Activated CD4-positive, alpha-beta T cell treated with anti-CD3 and anti-CD28 coated beads for 36 hours (primary cell): ENCODE results near the gene ITGB5. TPM values are rescaled to one million over a fixed set of nuclear protein-coding genes. Genes with fewer than 3 reads are reported as not detected.

Experiments
- ATAC-seq: fragments of 200-7000 bp; cut with Tn5 transposase; one replicate; pipeline ENCODE4 v1.10.0; 2021; ENCODE audit warnings: mild to moderate bottlenecking, moderate library complexity
- CTCF ChIA-PET: fragments of 350-600 bp; sonication (Branson Sonifier 250); formaldehyde crosslinking; loops from one replicate; lab custom pipeline; 2021; ENCODE audit warnings: antibody characterized with exemption; lab: Charles Lee
- POLR2A ChIA-PET: fragments of 350-600 bp; sonication (Branson Sonifier 250); formaldehyde crosslinking; loops from one replicate; lab custom pipeline; 2021; ENCODE audit warnings: antibody characterized with exemption, inconsistent platforms; lab: Charles Lee
- DNase-seq: peaks from one replicate; pipeline ENCODE4 v3.0.0-alpha.2; 2020
- H3K27ac Mint-ChIP-seq: one replicate; pipeline ENCODE4 v1.8.0; 2021; ENCODE audit warnings: mixed read lengths
- H3K27me3 Mint-ChIP-seq: one replicate; pipeline ENCODE4 v1.8.0; 2021; ENCODE audit warnings: mixed read lengths
- H3K36me3 Mint-ChIP-seq: one replicate; pipeline ENCODE4 v1.8.0; 2021; ENCODE audit warnings: low read depth, mixed read lengths
- H3K4me1 Mint-ChIP-seq: one replicate; pipeline ENCODE4 v1.8.0; 2021; ENCODE audit warnings: mixed read lengths
- H3K4me3 Mint-ChIP-seq: one replicate; pipeline ENCODE4 v1.8.0; 2021; ENCODE audit warnings: mild to moderate bottlenecking, moderate library complexity, mixed read lengths
- H3K9me3 Mint-ChIP-seq: one replicate; pipeline ENCODE4 v1.8.0; 2021; ENCODE audit warnings: low read depth, mixed read lengths
- intact Hi-C, 2 experiments: fragments of 100-400 bp; cut with DNase I in 1 of 2; cut with micrococcal nuclease in 1 of 2; formaldehyde crosslinking; loops; one replicate each; pipeline versions ENCODE4 v1.14.2 to v1.15.1; 2022 to 2024; cut with DNase I, micrococcal nuclease
- total RNA-seq, 2 experiments: library from RNA; stranded (reverse); gene quantifications; one replicate each; pipeline ENCODE4 v1.2.3, GENCODE V29; 2021

ITGB5 gene
- under 1 TPM; 0.57 to 0.72 TPM for total RNA-seq

- ATAC-seq (peak; percentile 77), DNase-seq (peak; percentile 61)
- intact Hi-C loops: no loop called here
- H3K4me1 Mint-ChIP-seq: no peaks in the 10 kb centered on the region
- H3K9me3 Mint-ChIP-seq: no peaks in the 10 kb centered on the region
- no peaks in the 10 kb centered on the region for H3K36me3 Mint-ChIP-seq
- POLR2A ChIA-PET: no interaction called here
- CTCF ChIA-PET: interaction anchor here (0.7 to 1.5 kb wide), 3 partner anchors 14 to 128 kb away, joined by 3 read pairs; no protein-coding TSS in a partner anchor
- H3K27ac Mint-ChIP-seq: no peak within 1 kb of the TSS
- peaks cover 40% of the 10 kb centered on the region for H3K27me3 Mint-ChIP-seq
- peak within 1 kb of the TSS; percentile 44 for H3K4me3 Mint-ChIP-seq
These were observed at the start of gene ITGB5 for GRCh38 chr3:124887177-124887931. TSS of gene ITGB5 (minus strand) at chr3:124887365. CDS start at chr3:124887000, 365 bp downstream.

GRCh38 chr3:124935794-124936542 lies 48.8 kb upstream of the ITGB5 start:
- H3K36me3 Mint-ChIP-seq: no peaks in the 10 kb centered on the region
- intact Hi-C loops: no loop called here
- ChIA-PET CTCF (interaction anchor here (1.2 to 2.7 kb wide), 2 partner anchors 7 to 35 kb away, joined by 3 to 9 read pairs; no protein-coding TSS in a partner anchor), POLR2A (interaction anchor here (0.7 kb wide), 1 partner anchor 1177 kb away, joined by 3 read pairs; no protein-coding TSS in a partner anchor)
- no peaks in the 10 kb centered on the region for H3K4me1 Mint-ChIP-seq
- no peak for DNase-seq
- H3K9me3 Mint-ChIP-seq: no peaks in the 10 kb centered on the region
- H3K4me3 Mint-ChIP-seq: no peak overlapping the region
- no peak for ATAC-seq
- H3K27ac Mint-ChIP-seq: no peak overlapping the region
- H3K27me3 Mint-ChIP-seq: peaks cover 7% of the 10 kb centered on the region

GRCh38 chr3:124935264-124935663 lies 48.1 kb upstream of the ITGB5 start:
- ChIA-PET CTCF (interaction anchor here (1.4 kb wide), 1 partner anchor 31 kb away, joined by 3 read pairs; no protein-coding TSS in a partner anchor), POLR2A (no interaction called here)
- no peaks in the 10 kb centered on the region for H3K9me3 Mint-ChIP-seq
- no peaks in the 10 kb centered on the region for H3K36me3 Mint-ChIP-seq
- no peak overlapping the region for H3K4me3 Mint-ChIP-seq
- H3K27me3 Mint-ChIP-seq: peaks cover 7% of the 10 kb centered on the region
- intact Hi-C loops: no loop called here
- DNase-seq: no peak
- no peak overlapping the region for H3K27ac Mint-ChIP-seq
- no peaks in the 10 kb centered on the region for H3K4me1 Mint-ChIP-seq
- ATAC-seq: no peak

GRCh38 chr3:124934577-124934976 lies 47.4 kb upstream of the ITGB5 start, which contains the start of gene MUC13:
TSS of gene MUC13 (minus strand) at chr3:124934751. CDS start at chr3:124934712, 39 bp downstream.
- intact Hi-C loops: no loop called here
- H3K4me3 Mint-ChIP-seq: no peak within 1 kb of the TSS
- no peaks in the 10 kb centered on the region for H3K9me3 Mint-ChIP-seq
- H3K4me1 Mint-ChIP-seq: no peaks in the 10 kb centered on the region
- no peak within 1 kb of the TSS for H3K27ac Mint-ChIP-seq
- H3K36me3 Mint-ChIP-seq: no peaks in the 10 kb centered on the region
- ChIA-PET CTCF (interaction anchor here (0.5 to 1.4 kb wide), 3 partner anchors 9 to 173 kb away, joined by 3 read pairs; no protein-coding TSS in a partner anchor), POLR2A (no interaction called here)
- no peak for DNase-seq
- ATAC-seq: no peak
- H3K27me3 Mint-ChIP-seq: peaks cover 10% of the 10 kb centered on the region

- Mint-ChIP-seq H3K27me3 (peaks cover 8% of the 10 kb centered on the region), H3K27ac (no peak overlapping the region), H3K4me3 (no peak overlapping the region), H3K36me3 (no peaks in the 10 kb centered on the region), H3K4me1 (no peaks in the 10 kb centered on the region), H3K9me3 (no peaks in the 10 kb centered on the region)
- intact Hi-C loops: loop anchor here (1.0 to 10.0 kb wide), 5 partner anchors 224 to 657 kb away; no protein-coding TSS in a partner anchor
- peak; percentile 79 for DNase-seq
- no peak for ATAC-seq
- ChIA-PET CTCF (interaction anchor here (0.5 to 1.6 kb wide), 9 partner anchors 9 to 661 kb away, joined by 3 to 9 read pairs (median 3); no protein-coding TSS in a partner anchor), POLR2A (no interaction called here)
These were observed 41.4 kb upstream of the ITGB5 start for GRCh38 chr3:124928333-124929202.

- no peaks in the 10 kb centered on the region for H3K4me1 Mint-ChIP-seq
- intact Hi-C loops: loop anchor here (1.0 to 10.0 kb wide), 5 partner anchors 225 to 658 kb away; no protein-coding TSS in a partner anchor
- ChIA-PET POLR2A (no interaction called here), CTCF (interaction anchor here (0.6 to 1.6 kb wide), 10 partner anchors 15 to 1888 kb away, joined by 3 to 5 read pairs (median 3); no protein-coding TSS in a partner anchor)
- no peaks in the 10 kb centered on the region for H3K9me3 Mint-ChIP-seq
- H3K27me3 Mint-ChIP-seq: peaks cover 8% of the 10 kb centered on the region
- no peak overlapping the region for H3K4me3 Mint-ChIP-seq
- no peak overlapping the region for H3K27ac Mint-ChIP-seq
- no peaks in the 10 kb centered on the region for H3K36me3 Mint-ChIP-seq
- ATAC-seq: no peak
- DNase-seq: no peak
These were observed 40.4 kb upstream of the ITGB5 start for GRCh38 chr3:124927574-124928045.

GRCh38 chr3:124926426-124927101 lies 39.4 kb upstream of the ITGB5 start:
- DNase-seq (no peak), ATAC-seq (no peak)
- Mint-ChIP-seq H3K27me3 (peaks cover 8% of the 10 kb centered on the region), H3K27ac (no peak overlapping the region), H3K9me3 (no peaks in the 10 kb centered on the region), H3K4me1 (no peaks in the 10 kb centered on the region), H3K4me3 (no peak overlapping the region), H3K36me3 (no peaks in the 10 kb centered on the region)
- CTCF ChIA-PET: interaction anchor here (0.8 to 1.2 kb wide), 2 partner anchors 537 to 660 kb away, joined by 3 read pairs; no protein-coding TSS in a partner anchor
- intact Hi-C loops: loop anchor here (5.0 to 10.0 kb wide), 2 partner anchors 226 to 658 kb away; no protein-coding TSS in a partner anchor
- POLR2A ChIA-PET: no interaction called here

- Mint-ChIP-seq H3K9me3 (no peaks in the 10 kb centered on the region), H3K4me1 (no peaks in the 10 kb centered on the region), H3K27me3 (peaks cover 7% of the 10 kb centered on the region), H3K27ac (no peak overlapping the region), H3K4me3 (no peak overlapping the region), H3K36me3 (no peaks in the 10 kb centered on the region)
- DNase-seq (no peak), ATAC-seq (no peak)
- ChIA-PET POLR2A (no interaction called here), CTCF (interaction anchor here (0.6 to 1.3 kb wide), 3 partner anchors 8 to 138 kb away, joined by 3 to 4 read pairs (median 4); no protein-coding TSS in a partner anchor)
- intact Hi-C loops: loop anchor here (5.0 to 10.0 kb wide), 2 partner anchors 228 to 660 kb away; no protein-coding TSS in a partner anchor
These were observed 37.6 kb upstream of the ITGB5 start for GRCh38 chr3:124924741-124925140.

- DNase-seq (no peak), ATAC-seq (no peak)
- no peaks in the 10 kb centered on the region for H3K4me1 Mint-ChIP-seq
- peaks cover 4% of the 10 kb centered on the region for H3K27me3 Mint-ChIP-seq
- CTCF ChIA-PET: interaction anchor here (0.6 to 1.3 kb wide), 3 partner anchors 9 to 23 kb away, joined by 3 to 4 read pairs (median 4); no protein-coding TSS in a partner anchor
- POLR2A ChIA-PET: no interaction called here
- no peak overlapping the region for H3K4me3 Mint-ChIP-seq
- intact Hi-C loops: loop anchor here in 1 of 2 experiments (10.0 kb wide), 1 partner anchor 661 kb away; no protein-coding TSS in a partner anchor
- H3K9me3 Mint-ChIP-seq: no peaks in the 10 kb centered on the region
- no peak overlapping the region for H3K27ac Mint-ChIP-seq
- H3K36me3 Mint-ChIP-seq: no peaks in the 10 kb centered on the region
These were observed 36.7 kb upstream of the ITGB5 start for GRCh38 chr3:124923833-124924232.

GRCh38 chr3:124920718-124921117 lies 33.6 kb upstream of the ITGB5 start:
- Mint-ChIP-seq H3K36me3 (no peaks in the 10 kb centered on the region), H3K4me1 (no peaks in the 10 kb centered on the region), H3K27ac (no peak overlapping the region), H3K27me3 (peaks cover 2% of the 10 kb centered on the region), H3K9me3 (no peaks in the 10 kb centered on the region), H3K4me3 (no peak overlapping the region)
- DNase-seq (no peak), ATAC-seq (no peak)
- POLR2A ChIA-PET: no interaction called here
- CTCF ChIA-PET: interaction anchor here (0.6 to 1.2 kb wide), 3 partner anchors 8 to 471 kb away, joined by 3 to 5 read pairs (median 5); no protein-coding TSS in a partner anchor
- intact Hi-C loops: loop anchor here in 1 of 2 experiments (10.0 kb wide), 1 partner anchor 664 kb away; no protein-coding TSS in a partner anchor
